Ramos (cell line): Measurements from ENCODE around the gene LLGL1.

ENCODE experiments used
- in situ Hi-C: fragments of 300-500 bp; cut with MboI; formaldehyde crosslinking; loops from one replicate; pipeline ENCODE4 v1.14.3; 2022; ENCODE audit warnings: low sequenced_read_pairs; ENCODE audit not compliant: unreplicated experiment

The LLGL1 gene

GRCh38 chr17:18250259-18250658 lies 24.8 kb downstream of the LLGL1 start:
- in situ Hi-C loops: no loop called here

GRCh38 chr17:18250708-18251107 lies 25.3 kb downstream of the LLGL1 start:
- in situ Hi-C loops: no loop called here

GRCh38 chr17:18251204-18251603 lies 25.8 kb downstream of the LLGL1 start:
- in situ Hi-C loops: no loop called here

- in situ Hi-C loops: no loop called here
Observed at GRCh38 chr17:18252160-18252559, 26.7 kb downstream of the LLGL1 start.

- in situ Hi-C loops: no loop called here
Observed at GRCh38 chr17:18253187-18253884, 27.9 kb downstream of the LLGL1 start.

GRCh38 chr17:18253947-18254821 lies 28.7 kb downstream of the LLGL1 start:
- in situ Hi-C loops: no loop called here

GRCh38 chr17:18254888-18255649 lies 29.6 kb downstream of the LLGL1 start:
- in situ Hi-C loops: no loop called here

GRCh38 chr17:18256351-18256750 lies 30.9 kb downstream of the LLGL1 start:
- in situ Hi-C loops: no loop called here

GRCh38 chr17:18256776-18257175 lies 31.3 kb downstream of the LLGL1 start:
- in situ Hi-C loops: no loop called here

GRCh38 chr17:18257268-18257981 lies 32.0 kb downstream of the LLGL1 start:
- in situ Hi-C loops: no loop called here

GRCh38 chr17:18257982-18258355 lies 32.5 kb downstream of the LLGL1 start:
- in situ Hi-C loops: no loop called here

GRCh38 chr17:18258356-18259038 lies 33.1 kb downstream of the LLGL1 start, which contains the start of gene FLII:
FLII (minus strand) TSS chr17:18258738; CDS start chr17:18258690, 48 bp downstream.
- in situ Hi-C loops: no loop called here

GRCh38 chr17:18259621-18260331 lies 34.3 kb downstream of the LLGL1 start:
- in situ Hi-C loops: no loop called here

GRCh38 chr17:18260332-18261145 lies 35.1 kb downstream of the LLGL1 start, which contains the start of gene MIEF2:
MIEF2 (plus strand) TSS chr17:18260662; CDS start chr17:18262721, 2,059 bp downstream.
- in situ Hi-C loops: no loop called here

GRCh38 chr17:18261146-18261515 lies 35.7 kb downstream of the LLGL1 start:
- in situ Hi-C loops: no loop called here

GRCh38 chr17:18261659-18262058 lies 36.2 kb downstream of the LLGL1 start:
- in situ Hi-C loops: no loop called here

- in situ Hi-C loops: no loop called here
Observed at GRCh38 chr17:18262111-18262510, 36.7 kb downstream of the LLGL1 start.

GRCh38 chr17:18262641-18263040 lies 37.2 kb downstream of the LLGL1 start:
- in situ Hi-C loops: no loop called here
